Measurements from ENCODE around the gene PRTFDC1.

GRCh38 chr10:24879861-24880260 lies 72.5 kb downstream of the PRTFDC1 start:
- TF ChIP-seq CTCF (IDR thresholded peaks at IDR 0.05; ENCODE audit: insufficient read depth, low read length, poor library complexity, severe bottlenecking), result no peak
- TF ChIP-seq EZH2phosphoT487 (conservative IDR thresholded peaks at IDR 0.05; ENCODE audit: low read length), result no peak
